H9 (cell line): ENCODE measurements around the gene SRGAP3. TPM values are rescaled to one million over a fixed set of nuclear protein-coding genes. Genes with fewer than 3 reads are reported as not detected.

Source experiments
- DNase-seq: peaks from one replicate; pipeline ENCODE4 v3.0.0-alpha.2; 2017
- H2AFZ ChIP-seq: one replicate; pipeline ENCODE4 v1.6.1; 2013; ENCODE audit warnings: mild to moderate bottlenecking, low read length, control low read depth, moderate library complexity
- H2AK5ac ChIP-seq: 2 replicates; pipeline ENCODE4 v1.6.1; 2013; ENCODE audit warnings: low read length, control low read depth, mixed read lengths; ENCODE audit not compliant: insufficient read length
- H2BK120ac ChIP-seq: one replicate; pipeline ENCODE4 v1.6.1; 2013; ENCODE audit warnings: low read depth, mild to moderate bottlenecking, low read length, control low read depth, inconsistent platforms; ENCODE audit not compliant: poor library complexity, severe bottlenecking
- H2BK12ac ChIP-seq: 2 replicates; pipeline ENCODE4 v1.6.1; 2013; ENCODE audit warnings: low read length, control low read depth, mixed read lengths, low read depth; ENCODE audit not compliant: insufficient read length
- H2BK15ac ChIP-seq: 2 replicates; pipeline ENCODE4 v1.6.1; 2013; ENCODE audit warnings: low read depth, low read length, control low read depth
- H2BK20ac ChIP-seq: one replicate; pipeline ENCODE4 v1.6.1; 2013; ENCODE audit warnings: low read depth, mild to moderate bottlenecking, low read length, control low read depth, inconsistent platforms; ENCODE audit not compliant: poor library complexity, severe bottlenecking
- H2BK5ac ChIP-seq: 2 replicates; pipeline ENCODE4 v1.6.1; 2013; ENCODE audit warnings: low read length, control low read depth, mixed read lengths; ENCODE audit not compliant: insufficient read length
- H3K14ac ChIP-seq: 2 replicates; pipeline ENCODE4 v1.6.1; 2013; ENCODE audit warnings: low read length, control low read depth; ENCODE audit not compliant: insufficient read depth
- H3K18ac ChIP-seq: 2 replicates; pipeline ENCODE4 v1.6.1; 2013; ENCODE audit warnings: low read depth, mild to moderate bottlenecking, mixed read lengths, low read length, control low read depth; ENCODE audit not compliant: insufficient read length
- H3K23ac ChIP-seq: 2 replicates; pipeline ENCODE4 v1.6.1; 2013; ENCODE audit warnings: low read length, control low read depth, mixed read lengths, low read depth; ENCODE audit not compliant: insufficient read length
- H3K23me2 ChIP-seq: 2 replicates; pipeline ENCODE4 v1.6.1; 2013; ENCODE audit warnings: low read depth, mild to moderate bottlenecking, mixed read lengths, low read length, control low read depth; ENCODE audit not compliant: insufficient read length, poor library complexity, severe bottlenecking
- H3K27ac ChIP-seq: 2 replicates; pipeline ENCODE4 v1.5.1; 2013; ENCODE audit warnings: low read length, control low read depth, mixed read lengths, low read depth; ENCODE audit not compliant: insufficient read length
- H3K27me3 ChIP-seq: 2 replicates; pipeline ENCODE4 v1.6.1; 2013; ENCODE audit warnings: low read length, control low read depth, inconsistent platforms; ENCODE audit not compliant: insufficient read depth
- H3K4ac ChIP-seq: 2 replicates; pipeline ENCODE4 v1.6.1; 2013; ENCODE audit warnings: low read depth, mild to moderate bottlenecking, control low read depth, inconsistent platforms, low read length, moderate library complexity
- H3K4me1 ChIP-seq: 2 replicates; pipeline ENCODE4 v1.6.1; 2013; ENCODE audit warnings: low read length, control low read depth, inconsistent platforms; ENCODE audit not compliant: insufficient read depth
- H3K4me2 ChIP-seq: 2 replicates; pipeline ENCODE4 v1.6.1; 2013; ENCODE audit warnings: low read length, control low read depth, mixed read lengths; ENCODE audit not compliant: insufficient read length, insufficient read depth
- H3K56ac ChIP-seq: 2 replicates; pipeline ENCODE4 v1.6.1; 2013; ENCODE audit warnings: low read depth, mild to moderate bottlenecking, mixed read lengths, low read length, control low read depth; ENCODE audit not compliant: insufficient read length
- H3K79me1 ChIP-seq: 2 replicates; pipeline ENCODE4 v1.6.1; 2013; ENCODE audit warnings: low read depth, mild to moderate bottlenecking, moderate library complexity, low read length, control low read depth, inconsistent platforms; ENCODE audit not compliant: insufficient read depth, poor library complexity, severe bottlenecking
- H3K79me2 ChIP-seq: 2 replicates; pipeline ENCODE4 v1.6.1; 2013; ENCODE audit warnings: low read length, control low read depth, inconsistent platforms; ENCODE audit not compliant: insufficient read depth
- H3K9ac ChIP-seq: 2 replicates; pipeline ENCODE4 v1.6.1; 2013; ENCODE audit warnings: low read length, control low read depth, mixed read lengths; ENCODE audit not compliant: insufficient read length; ENCODE audit errors: extremely low read depth
- H3K9me3 ChIP-seq: one replicate; pipeline ENCODE4 v1.6.1; 2013; ENCODE audit warnings: low read depth, low read length, inconsistent platforms; ENCODE audit not compliant: control insufficient read depth
- H3T11ph ChIP-seq: one replicate; pipeline ENCODE4 v1.6.1; 2013; ENCODE audit warnings: mild to moderate bottlenecking, low read length, control low read depth, inconsistent platforms
- H4K20me1 ChIP-seq: one replicate; pipeline ENCODE4 v1.6.1; 2013; ENCODE audit not compliant: control insufficient read depth, insufficient read length, insufficient read depth
- H4K5ac ChIP-seq: 2 replicates; pipeline ENCODE4 v1.6.1; 2013; ENCODE audit warnings: low read depth, mild to moderate bottlenecking, mixed read lengths, low read length, control low read depth; ENCODE audit not compliant: insufficient read length
- H4K8ac ChIP-seq: replicated peaks from 2 replicates; pipeline ENCODE4 v1.6.1; 2013; ENCODE audit warnings: low read length, control low read depth, mixed read lengths, low read depth; ENCODE audit not compliant: insufficient read length
- H4K91ac ChIP-seq: 2 replicates; pipeline ENCODE4 v1.6.1; 2013; ENCODE audit warnings: low read depth, mild to moderate bottlenecking, moderate library complexity, mixed read lengths, low read length, control low read depth; ENCODE audit not compliant: insufficient read length
- H3K27ac Mint-ChIP-seq, 3 experiments: 2 replicates in 2 of 3; 3 replicates in 1 of 3; pipeline ENCODE4 v1.8.0; 2020 to 2021; ENCODE audit warnings: mixed read lengths in 3 of 3, mild to moderate bottlenecking in 1 of 3, moderate library complexity in 1 of 3
- H3K27me3 Mint-ChIP-seq: 2 replicates; pipeline ENCODE4 v1.8.0; 2021; ENCODE audit warnings: low read depth, mild to moderate bottlenecking, moderate library complexity, mixed read lengths
- H3K36me3 Mint-ChIP-seq, 3 experiments: 2 replicates in 2 of 3; 3 replicates in 1 of 3; pipeline ENCODE4 v1.8.0; 2020 to 2021; ENCODE audit warnings: low read depth in 3 of 3, mixed read lengths in 3 of 3; ENCODE audit not compliant: insufficient read depth in 1 of 3
- H3K4me1 Mint-ChIP-seq, 2 experiments: 2 replicates each; pipeline ENCODE4 v1.8.0; 2020; ENCODE audit warnings: mixed read lengths in 2 of 2
- H3K4me3 Mint-ChIP-seq, 2 experiments: 2 replicates in 1 of 2; 3 replicates in 1 of 2; pipeline ENCODE4 v1.8.0; 2020 to 2021; ENCODE audit warnings: mild to moderate bottlenecking in 2 of 2, mixed read lengths in 2 of 2, moderate library complexity in 1 of 2
- H3K9me3 Mint-ChIP-seq, 2 experiments: 2 replicates in 1 of 2; 3 replicates in 1 of 2; pipeline ENCODE4 v1.8.0; 2020; ENCODE audit warnings: mild to moderate bottlenecking in 2 of 2, mixed read lengths in 2 of 2, moderate library complexity in 1 of 2
- CTCF ChIP-seq: fragments of 200-600 bp; sonication (generic); conservative IDR thresholded peaks from 3 replicates; pipeline ENCODE4 v1.8.0; 2021; ENCODE audit warnings: antibody characterized with exemption, mild to moderate bottlenecking
- WGBS: extraction: QIAGEN DNeasy Blood & Tissue Kit; methylation state at CpG from one replicate; pipeline ENCODE4 v1.1.7; 2013; ENCODE audit warnings: missing lambda C conversion rate, low lambda C conversion rate, mixed read lengths; ENCODE audit not compliant: insufficient read length; ENCODE audit errors: extremely low coverage; 5-methylcytosine and 5-hydroxymethylcytosine counted together
- total RNA-seq: library from RNA; stranded (reverse); gene quantifications from 2 replicates; pipeline ENCODE4 v1.2.1, GENCODE V29; 2021

Gene SRGAP3
- total RNA-seq, 1 experiment from 2014 or later = 3.4 TPM

- Histone ChIP-seq H2BK5ac (no peak overlapping the region), H3K79me1 (no peaks in the 10 kb centered on the region)
- peaks cover 2% of the 10 kb centered on the region; the same call in 1 of the 2 replicates for H3K27me3 Mint-ChIP-seq
Observed at GRCh38 chr3:8993331-8993730, 256.1 kb downstream of the SRGAP3 start.

More at GRCh38 chr3:8993331-8993730, 256.1 kb downstream of the SRGAP3 start:
- H3K23me2 ChIP-seq = no peaks in the 10 kb centered on the region
- H3K14ac ChIP-seq = no peak overlapping the region
- TF ChIP-seq CTCF = no peak
- H4K5ac ChIP-seq = no peak overlapping the region
- H2BK120ac ChIP-seq = no peak overlapping the region
- H3K23ac ChIP-seq = no peak overlapping the region
- no peaks in the 10 kb centered on the region for H3K79me2 ChIP-seq
- no peak overlapping the region for H2BK20ac ChIP-seq
- no peak overlapping the region for H2AK5ac ChIP-seq
- no peak overlapping the region for H3K56ac ChIP-seq
- H2AFZ ChIP-seq = no peak overlapping the region
- Mint-ChIP-seq H3K36me3 (no peaks in the 10 kb centered on the region; a peak in 1 of 7 replicates), H3K4me1 (peaks cover 17% of the 10 kb centered on the region in 2 experiments), H3K9me3 (no peaks in the 10 kb centered on the region), H3K4me3 (no peak overlapping the region; a peak in 1 of 5 replicates), H3K27ac (no peak overlapping the region)
- no peaks in the 10 kb centered on the region for H3K9me3 ChIP-seq
- no peak overlapping the region for H4K91ac ChIP-seq
- no peak overlapping the region for H3K4me2 ChIP-seq
- H3K9ac ChIP-seq = no peak overlapping the region
- no peak overlapping the region for H4K8ac ChIP-seq
- no peak overlapping the region for H2BK15ac ChIP-seq
- no peak overlapping the region for H3K27ac ChIP-seq
- no peak overlapping the region for H2BK12ac ChIP-seq
- H3K4ac ChIP-seq = no peak overlapping the region
- no peak overlapping the region for H3K18ac ChIP-seq
- no CpG with 5 or more reads among the region's 5 CpGs for WGBS
- H3T11ph ChIP-seq = no peak overlapping the region
- no peaks in the 10 kb centered on the region for H4K20me1 ChIP-seq
- no peaks in the 10 kb centered on the region for H3K4me1 ChIP-seq
- no peaks in the 10 kb centered on the region for H3K27me3 ChIP-seq
- no peak for DNase-seq
